ENCODE results near the gene GTPBP3. TPM values are rescaled to one million over a fixed set of nuclear protein-coding genes. Genes with fewer than 3 reads are reported as not detected.

The GTPBP3 gene
- total and polyA plus RNA-seq, 4 donors, result 11.5 to 31.5 (median 18.1) TPM

GRCh38 chr19:17327068-17327653 is 10.2 kb upstream of the GTPBP3 start:
- WGBS (ENCODE audit: insufficient coverage), result 84% methylated on average over 27 of the region's 27 CpGs
- peak overlapping the region; percentile 67 for H3K27ac ChIP-seq (ENCODE audit: low read depth, low read length)
- H3K9me3 ChIP-seq (ENCODE audit: control insufficient read depth, insufficient read depth, low read length), result no peaks in the 10 kb centered on the region
- no peaks in the 10 kb centered on the region for H3K27me3 ChIP-seq (ENCODE audit: control insufficient read depth, insufficient read depth, low read length)
- peaks cover 83% of the 10 kb centered on the region for H3K36me3 ChIP-seq (ENCODE audit: control insufficient read depth, insufficient read depth, low read length)
- no peak overlapping the region for H3K4me3 ChIP-seq (ENCODE audit: low read depth, low read length)
- peaks cover 69% of the 10 kb centered on the region for H3K4me1 ChIP-seq (ENCODE audit: control insufficient read depth, insufficient read depth, low read length)
- no peak for DNase-seq (ENCODE audit: low read depth in 4 of 6, low spot score in 6 of 6)

- Histone ChIP-seq H3K27me3 (ENCODE audit: control insufficient read depth, insufficient read depth, low read length) (no peaks in the 10 kb centered on the region), H3K9me3 (ENCODE audit: control insufficient read depth, insufficient read depth, low read length) (no peaks in the 10 kb centered on the region), H3K36me3 (ENCODE audit: control insufficient read depth, insufficient read depth, low read length) (peaks cover 83% of the 10 kb centered on the region), H3K4me3 (ENCODE audit: low read depth, low read length) (no peak overlapping the region), H3K4me1 (ENCODE audit: control insufficient read depth, insufficient read depth, low read length) (peaks cover 68% of the 10 kb centered on the region), H3K27ac (ENCODE audit: low read depth, low read length) (no peak overlapping the region)
- WGBS (ENCODE audit: insufficient coverage), result 34% methylated on average over 54 of the region's 64 CpGs
- DNase-seq (ENCODE audit: low read depth in 4 of 6, low spot score in 6 of 6), result no peak
Observed at GRCh38 chr19:17327654-17328516, 9.5 kb upstream of the GTPBP3 start.

GRCh38 chr19:17328517-17329365 is 8.6 kb upstream of the GTPBP3 start:
- WGBS (ENCODE audit: insufficient coverage), result 31% methylated on average over 74 of the region's 94 CpGs
- H3K4me1 ChIP-seq (ENCODE audit: control insufficient read depth, insufficient read depth, low read length), result peaks cover 72% of the 10 kb centered on the region
- peaks cover 87% of the 10 kb centered on the region for H3K36me3 ChIP-seq (ENCODE audit: control insufficient read depth, insufficient read depth, low read length)
- no peak for DNase-seq (ENCODE audit: low read depth in 4 of 6, low spot score in 6 of 6)
- H3K4me3 ChIP-seq (ENCODE audit: low read depth, low read length), result no peak overlapping the region
- no peaks in the 10 kb centered on the region for H3K9me3 ChIP-seq (ENCODE audit: control insufficient read depth, insufficient read depth, low read length)
- no peak overlapping the region for H3K27ac ChIP-seq (ENCODE audit: low read depth, low read length)
- H3K27me3 ChIP-seq (ENCODE audit: control insufficient read depth, insufficient read depth, low read length), result no peaks in the 10 kb centered on the region

GRCh38 chr19:17329366-17330261 is 7.7 kb upstream of the GTPBP3 start:
- Histone ChIP-seq H3K27ac (ENCODE audit: low read depth, low read length) (no peak overlapping the region), H3K4me1 (ENCODE audit: control insufficient read depth, insufficient read depth, low read length) (peaks cover 67% of the 10 kb centered on the region), H3K36me3 (ENCODE audit: control insufficient read depth, insufficient read depth, low read length) (peaks cover 79% of the 10 kb centered on the region), H3K9me3 (ENCODE audit: control insufficient read depth, insufficient read depth, low read length) (no peaks in the 10 kb centered on the region), H3K27me3 (ENCODE audit: control insufficient read depth, insufficient read depth, low read length) (no peaks in the 10 kb centered on the region), H3K4me3 (ENCODE audit: low read depth, low read length) (no peak overlapping the region)
- WGBS (ENCODE audit: insufficient coverage), result 72% methylated on average over 50 of the region's 51 CpGs
- no peak for DNase-seq (ENCODE audit: low read depth in 4 of 6, low spot score in 6 of 6)

GRCh38 chr19:17330262-17331044 is 6.9 kb upstream of the GTPBP3 start:
- Histone ChIP-seq H3K27ac (ENCODE audit: low read depth, low read length) (no peak overlapping the region), H3K4me3 (ENCODE audit: low read depth, low read length) (no peak overlapping the region), H3K9me3 (ENCODE audit: control insufficient read depth, insufficient read depth, low read length) (no peaks in the 10 kb centered on the region), H3K27me3 (ENCODE audit: control insufficient read depth, insufficient read depth, low read length) (no peaks in the 10 kb centered on the region), H3K4me1 (ENCODE audit: control insufficient read depth, insufficient read depth, low read length) (peaks cover 66% of the 10 kb centered on the region), H3K36me3 (ENCODE audit: control insufficient read depth, insufficient read depth, low read length) (peaks cover 71% of the 10 kb centered on the region)
- 93% methylated on average over 19 of the region's 24 CpGs for WGBS (ENCODE audit: insufficient coverage)
- no peak for DNase-seq (ENCODE audit: low read depth in 4 of 6, low spot score in 6 of 6)

GRCh38 chr19:17331045-17331558 is 6.3 kb upstream of the GTPBP3 start:
- Histone ChIP-seq H3K4me1 (ENCODE audit: control insufficient read depth, insufficient read depth, low read length) (peaks cover 68% of the 10 kb centered on the region), H3K27ac (ENCODE audit: low read depth, low read length) (no peak overlapping the region), H3K27me3 (ENCODE audit: control insufficient read depth, insufficient read depth, low read length) (no peaks in the 10 kb centered on the region), H3K36me3 (ENCODE audit: control insufficient read depth, insufficient read depth, low read length) (peaks cover 69% of the 10 kb centered on the region), H3K4me3 (ENCODE audit: low read depth, low read length) (no peak overlapping the region), H3K9me3 (ENCODE audit: control insufficient read depth, insufficient read depth, low read length) (no peaks in the 10 kb centered on the region)
- WGBS (ENCODE audit: insufficient coverage), result 82% methylated on average over 12 of the region's 13 CpGs
- DNase-seq (ENCODE audit: low read depth in 4 of 6, low spot score in 6 of 6), result no peak

- Histone ChIP-seq H3K9me3 (ENCODE audit: control insufficient read depth, insufficient read depth, low read length) (no peaks in the 10 kb centered on the region), H3K36me3 (ENCODE audit: control insufficient read depth, insufficient read depth, low read length) (peaks cover 57% of the 10 kb centered on the region), H3K27ac (ENCODE audit: low read depth, low read length) (no peak overlapping the region), H3K27me3 (ENCODE audit: control insufficient read depth, insufficient read depth, low read length) (no peaks in the 10 kb centered on the region), H3K4me3 (ENCODE audit: low read depth, low read length) (no peak overlapping the region), H3K4me1 (ENCODE audit: control insufficient read depth, insufficient read depth, low read length) (peaks cover 63% of the 10 kb centered on the region)
- no peak for DNase-seq (ENCODE audit: low read depth in 4 of 6, low spot score in 6 of 6)
- 89% methylated on average over 8 of the region's 8 CpGs for WGBS (ENCODE audit: insufficient coverage)
Observed at GRCh38 chr19:17332360-17332676, 5.0 kb upstream of the GTPBP3 start.

- H3K4me3 ChIP-seq (ENCODE audit: low read depth, low read length), result no peak overlapping the region
- WGBS (ENCODE audit: insufficient coverage), result 93% methylated on average over 45 of the region's 45 CpGs
- DNase-seq (ENCODE audit: low read depth in 4 of 6, low spot score in 6 of 6), result peak in 1 of 6 donors; percentile 55
- H3K27me3 ChIP-seq (ENCODE audit: control insufficient read depth, insufficient read depth, low read length), result no peaks in the 10 kb centered on the region
- H3K27ac ChIP-seq (ENCODE audit: low read depth, low read length), result no peak overlapping the region
- H3K36me3 ChIP-seq (ENCODE audit: control insufficient read depth, insufficient read depth, low read length), result peaks cover 53% of the 10 kb centered on the region
- H3K4me1 ChIP-seq (ENCODE audit: control insufficient read depth, insufficient read depth, low read length), result peaks cover 63% of the 10 kb centered on the region
- no peaks in the 10 kb centered on the region for H3K9me3 ChIP-seq (ENCODE audit: control insufficient read depth, insufficient read depth, low read length)
Observed at GRCh38 chr19:17332677-17333581, 4.4 kb upstream of the GTPBP3 start.

Measured in spinal cord (tissue), 10 donors.